ENCODE results near the gene HTT.

DNA sequence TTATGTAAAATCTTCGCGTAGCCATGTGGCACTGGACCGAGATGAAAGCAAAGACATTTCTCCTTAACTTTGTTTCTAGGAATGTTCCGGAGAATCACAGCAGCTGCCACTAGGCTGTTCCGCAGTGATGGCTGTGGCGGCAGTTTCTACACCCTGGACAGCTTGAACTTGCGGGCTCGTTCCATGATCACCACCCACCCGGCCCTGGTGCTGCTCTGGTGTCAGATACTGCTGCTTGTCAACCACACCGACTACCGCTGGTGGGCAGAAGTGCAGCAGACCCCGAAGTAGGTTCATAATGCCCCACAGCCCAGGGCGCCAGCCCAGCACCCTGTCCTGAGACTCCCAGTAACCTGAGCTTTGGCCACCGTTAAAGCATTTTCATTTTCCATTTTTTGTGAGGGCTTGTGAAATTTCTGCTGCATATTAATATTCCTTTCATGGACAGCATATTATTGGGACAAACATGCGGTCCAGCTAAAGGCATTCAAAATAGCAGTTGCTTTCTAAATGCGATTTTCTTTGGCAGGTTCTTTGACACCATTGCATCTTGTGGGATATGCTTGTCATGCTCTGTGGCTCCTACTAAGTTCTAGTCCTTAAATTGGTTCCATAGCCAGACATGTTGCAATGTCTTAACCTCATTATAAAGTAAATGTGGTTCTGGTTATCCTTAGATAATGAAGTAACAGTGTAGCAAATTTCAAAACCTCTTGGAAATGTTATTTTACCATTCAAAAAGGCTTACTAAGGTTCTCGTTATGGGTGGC lies 125.4 kb downstream of the HTT start:
- TF ChIP-seq, protein P1, sequence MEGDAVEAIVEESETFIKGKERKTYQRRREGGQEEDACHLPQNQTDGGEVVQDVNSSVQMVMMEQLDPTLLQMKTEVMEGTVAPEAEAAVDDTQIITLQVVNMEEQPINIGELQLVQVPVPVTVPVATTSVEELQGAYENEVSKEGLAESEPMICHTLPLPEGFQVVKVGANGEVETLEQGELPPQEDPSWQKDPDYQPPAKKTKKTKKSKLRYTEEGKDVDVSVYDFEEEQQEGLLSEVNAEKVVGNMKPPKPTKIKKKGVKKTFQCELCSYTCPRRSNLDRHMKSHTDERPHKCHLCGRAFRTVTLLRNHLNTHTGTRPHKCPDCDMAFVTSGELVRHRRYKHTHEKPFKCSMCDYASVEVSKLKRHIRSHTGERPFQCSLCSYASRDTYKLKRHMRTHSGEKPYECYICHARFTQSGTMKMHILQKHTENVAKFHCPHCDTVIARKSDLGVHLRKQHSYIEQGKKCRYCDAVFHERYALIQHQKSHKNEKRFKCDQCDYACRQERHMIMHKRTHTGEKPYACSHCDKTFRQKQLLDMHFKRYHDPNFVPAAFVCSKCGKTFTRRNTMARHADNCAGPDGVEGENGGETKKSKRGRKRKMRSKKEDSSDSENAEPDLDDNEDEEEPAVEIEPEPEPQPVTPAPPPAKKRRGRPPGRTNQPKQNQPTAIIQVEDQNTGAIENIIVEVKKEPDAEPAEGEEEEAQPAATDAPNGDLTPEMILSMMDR (optimal IDR thresholded peaks at IDR 0.05 in 1 of 3, IDR thresholded peaks at IDR 0.05 in 1 of 3, conservative IDR thresholded peaks at IDR 0.05 in 1 of 3; ENCODE audit: extremely low read depth in 1 of 3, insufficient read depth in 2 of 3, low read length in 3 of 3) = no peak
- TF ChIP-seq EZH2 (IDR thresholded peaks at IDR 0.05; ENCODE audit: low read length) = no peak
